HG03159 (cell line): ENCODE results near the gene CHIC2.
A peak's percentile ranks its signal among the peaks of the same experiment; 100 is the strongest.

Source experiments
- ATAC-seq: cut with Tn5 transposase; IDR thresholded peaks from one replicate; pipeline ENCODE4 v1.9.1; 2021; ENCODE audit warnings: mild to moderate bottlenecking, moderate library complexity; ENCODE audit not compliant: unreplicated experiment

The CHIC2 gene

DNA sequence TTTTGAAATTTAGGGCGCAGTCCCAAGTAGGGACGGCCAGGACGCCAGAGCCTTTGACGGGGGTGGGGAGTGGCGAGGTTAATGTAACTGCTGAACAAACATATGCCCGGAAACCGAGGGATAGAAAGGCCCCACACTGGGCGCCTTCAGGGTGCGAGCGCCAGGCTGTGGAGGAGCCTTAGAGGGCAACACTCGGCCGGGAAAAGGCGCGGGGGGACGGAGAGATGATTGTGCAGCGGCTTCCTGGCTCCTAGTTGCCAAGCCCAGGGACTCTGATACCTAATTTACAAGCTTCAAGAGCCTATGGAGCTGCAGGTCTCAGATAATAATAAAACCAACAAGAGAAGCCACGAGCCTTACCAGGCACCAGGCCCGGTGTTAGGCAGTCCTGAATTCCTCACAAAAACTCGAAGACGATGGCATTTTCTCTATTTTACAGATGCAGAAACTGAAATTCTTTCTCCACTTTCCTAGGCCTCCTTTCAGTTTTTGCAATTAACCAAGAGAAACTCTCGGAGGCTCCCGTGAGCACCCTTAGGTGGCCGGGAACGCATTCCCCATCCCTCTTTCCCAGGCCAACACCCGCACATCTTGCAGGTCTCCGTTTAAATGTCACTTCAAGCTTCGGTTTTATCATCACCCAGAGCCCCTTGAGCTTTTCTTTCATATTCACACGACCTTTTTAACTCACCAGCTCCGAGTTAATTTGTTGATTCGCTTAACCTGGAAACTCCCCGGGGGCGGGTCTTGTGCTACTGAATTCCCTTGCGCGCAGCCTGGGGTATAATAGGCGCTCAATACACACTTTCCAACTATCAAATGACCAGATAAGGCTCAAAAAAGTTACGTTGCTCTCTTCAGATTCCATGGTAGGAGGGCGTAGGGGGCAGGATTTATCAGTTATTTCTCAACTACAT is 29.2 kb upstream of the CHIC2 start:
- no peak for ATAC-seq

GRCh38 chr4:54092405-54093323 is 28.3 kb upstream of the CHIC2 start:
- no peak for ATAC-seq

GRCh38 chr4:54091637-54092404 is 27.4 kb upstream of the CHIC2 start:
- peak; percentile 58 for ATAC-seq

DNA sequence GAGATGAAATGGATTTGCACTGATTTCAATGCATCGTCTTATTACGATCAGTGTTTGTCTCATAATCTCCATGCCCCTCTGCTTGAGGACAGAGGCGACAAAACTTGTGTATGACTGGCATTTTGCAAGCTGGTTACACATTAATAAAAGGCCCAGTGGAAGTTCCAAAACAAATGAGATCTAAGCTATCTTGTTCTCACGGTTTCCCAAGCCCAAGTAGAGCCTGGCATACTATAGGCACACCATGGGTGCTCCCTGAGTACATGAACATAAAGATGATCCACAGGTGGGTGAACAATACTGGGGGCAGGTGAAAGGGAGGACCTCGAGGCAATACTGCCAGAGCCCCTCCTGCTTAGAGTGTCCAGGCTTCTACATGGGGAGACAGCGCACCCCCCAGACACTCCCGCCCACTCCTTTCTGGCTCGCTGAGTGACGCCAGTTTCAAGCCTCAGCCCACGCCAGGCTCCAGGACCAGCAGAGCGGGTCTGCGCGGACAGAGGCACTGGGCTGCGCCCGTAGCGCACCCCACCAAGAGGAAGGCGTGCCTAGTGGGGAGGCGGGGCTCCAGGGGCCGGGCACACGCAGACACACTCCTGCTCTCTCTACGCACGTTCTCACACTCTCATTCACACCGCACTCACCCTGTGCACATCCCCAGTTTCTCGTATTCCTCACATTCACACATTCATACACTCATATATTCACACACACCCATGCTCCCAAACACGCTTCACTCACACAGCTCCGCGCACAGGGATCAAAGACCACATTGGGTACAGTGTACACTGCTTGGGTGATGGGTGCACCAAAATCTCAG is 26.6 kb upstream of the CHIC2 start:
- ATAC-seq = peak; percentile 49

- no peak for ATAC-seq
Observed at GRCh38 chr4:54090404-54090803, 26.0 kb upstream of the CHIC2 start.

GRCh38 chr4:54089875-54090274 is 25.5 kb upstream of the CHIC2 start:
- no peak for ATAC-seq

DNA sequence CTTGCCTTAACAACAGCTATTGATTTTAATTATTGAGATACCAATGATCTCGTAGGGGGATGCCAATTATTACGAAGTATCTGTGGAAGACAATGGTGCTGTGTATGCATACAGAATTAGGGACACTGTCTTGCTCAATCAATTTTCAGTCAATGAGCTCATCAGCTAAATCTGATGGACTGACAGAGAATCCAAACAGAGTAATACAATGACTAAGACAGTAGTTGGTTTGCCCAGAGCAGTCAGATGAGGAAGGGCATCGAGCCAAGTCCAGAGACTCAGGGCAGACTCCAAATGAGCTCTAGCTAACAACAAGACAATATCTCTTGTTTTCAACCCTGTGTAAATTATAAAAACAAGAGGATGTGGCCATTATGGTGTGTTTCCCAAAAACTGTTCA is 20.9 kb upstream of the CHIC2 start:
- no peak for ATAC-seq

GRCh38 chr4:54082168-54082567 is 17.8 kb upstream of the CHIC2 start:
- no peak for ATAC-seq

DNA sequence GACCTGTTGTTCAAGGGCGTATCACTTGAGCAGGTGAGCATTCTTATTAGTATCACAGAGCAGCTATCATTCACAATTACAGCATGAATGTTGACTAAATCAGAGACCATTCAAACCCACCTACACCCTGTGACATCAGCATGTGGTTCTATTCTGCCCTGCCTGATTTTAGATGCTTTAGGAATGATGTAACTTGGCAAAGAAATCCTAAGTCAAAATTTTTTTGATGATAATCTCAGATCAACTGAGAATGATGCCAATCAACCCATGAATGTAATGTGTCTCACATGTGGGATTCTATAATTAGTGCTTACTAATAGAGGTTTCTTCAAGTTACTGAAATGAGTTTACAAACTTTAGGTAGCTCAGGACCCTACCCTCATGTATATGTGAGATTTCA is 13.4 kb upstream of the CHIC2 start:
- no peak for ATAC-seq

DNA sequence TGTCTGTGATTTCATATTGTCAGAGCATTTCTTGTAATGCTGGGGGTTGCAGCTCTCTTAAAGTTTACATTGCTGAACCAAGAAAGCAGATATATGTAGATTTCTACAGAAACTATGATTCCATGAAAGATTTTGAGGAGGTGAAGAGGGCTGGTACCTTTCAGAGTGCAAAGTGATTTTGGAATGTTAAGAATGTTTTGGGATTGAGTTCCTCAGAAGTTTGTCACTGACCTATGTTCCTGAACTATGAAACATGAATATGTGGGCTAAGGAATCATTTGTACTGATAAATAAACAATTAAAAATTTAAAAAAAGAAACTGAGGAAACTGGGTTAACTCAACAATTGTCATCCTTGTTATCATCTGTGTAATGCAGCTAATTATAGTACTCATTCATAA is 12.3 kb upstream of the CHIC2 start:
- ATAC-seq = no peak

DNA sequence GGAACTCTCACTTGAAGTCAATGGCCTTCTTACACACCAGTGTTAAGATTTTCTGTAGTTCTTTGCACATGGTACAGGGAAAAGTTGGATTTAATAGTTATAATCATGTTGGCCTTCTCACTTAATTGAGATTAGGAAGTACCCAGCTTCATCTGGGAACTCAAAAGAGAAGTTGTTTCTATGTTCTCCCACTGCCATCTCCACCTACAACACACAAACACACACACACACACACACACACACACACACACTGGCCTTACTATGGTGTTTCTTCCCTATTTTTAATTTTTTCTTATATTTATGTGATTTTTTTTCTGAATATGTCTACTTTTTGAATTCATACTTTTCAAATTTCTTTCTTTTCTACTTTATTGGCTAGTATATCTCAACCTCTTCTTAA is 10.0 kb upstream of the CHIC2 start:
- ATAC-seq = no peak

- no peak for ATAC-seq
Observed at GRCh38 chr4:54073271-54073880, 9.0 kb upstream of the CHIC2 start.

DNA sequence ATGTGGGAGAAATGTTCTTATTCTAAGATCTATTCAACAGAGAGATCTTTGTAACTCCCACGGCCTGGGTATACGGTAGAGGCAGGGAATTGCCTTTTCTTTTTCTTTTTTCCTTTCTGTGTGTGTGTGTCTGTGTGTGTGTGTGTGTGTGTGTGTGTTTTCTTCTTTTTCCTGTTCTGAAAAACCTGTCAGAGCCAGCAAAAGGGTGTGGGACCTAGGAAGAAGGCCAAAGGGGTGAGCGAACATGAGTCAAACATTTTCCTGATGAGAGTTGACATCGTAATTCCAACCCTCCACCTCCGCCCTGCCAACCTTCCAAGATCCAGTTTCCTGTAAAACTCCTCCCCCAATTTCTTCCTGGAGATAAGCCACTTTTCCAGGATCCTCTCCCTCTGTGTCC is 2.8 kb upstream of the CHIC2 start:
- ATAC-seq = no peak

DNA sequence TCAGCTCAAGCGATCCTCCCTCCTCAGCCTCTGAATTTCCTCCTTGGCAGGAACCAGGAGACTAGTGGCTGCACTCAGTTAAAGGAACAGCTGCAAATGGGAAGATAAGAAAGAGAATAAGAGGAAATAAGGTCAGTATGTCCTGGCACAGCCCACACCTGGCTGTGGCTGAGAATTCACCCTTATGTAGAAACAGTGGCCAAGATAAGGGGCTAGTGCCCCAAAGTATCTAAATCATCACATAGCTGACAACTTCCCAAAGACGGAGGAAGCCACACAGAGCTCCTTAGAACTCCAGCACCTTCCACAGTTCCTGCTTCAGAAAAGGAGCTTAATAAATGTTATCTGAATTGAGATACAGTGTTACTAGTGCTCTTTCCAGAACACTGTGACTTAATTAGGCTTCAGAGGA is 2.3 kb upstream of the CHIC2 start:
- ATAC-seq = no peak

DNA sequence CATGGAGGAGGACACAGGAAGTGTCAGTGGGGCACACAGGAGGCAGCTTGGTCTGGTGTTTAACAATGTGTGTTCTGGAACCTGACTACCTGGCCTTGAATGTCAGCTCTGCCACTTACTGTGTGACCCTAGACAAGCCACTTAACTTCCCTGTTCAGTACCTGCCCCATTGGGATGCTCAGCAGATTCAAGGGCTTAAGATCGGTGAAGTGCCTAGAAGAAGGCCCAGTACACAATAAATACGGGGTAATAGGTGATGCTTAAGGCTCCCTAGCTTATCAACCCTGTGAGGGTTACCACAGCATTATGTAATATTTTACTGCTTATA is 1.6 kb upstream of the CHIC2 start:
- ATAC-seq = no peak

GRCh38 chr4:54065282-54066087 is 1.1 kb upstream of the CHIC2 start:
- no peak for ATAC-seq

DNA sequence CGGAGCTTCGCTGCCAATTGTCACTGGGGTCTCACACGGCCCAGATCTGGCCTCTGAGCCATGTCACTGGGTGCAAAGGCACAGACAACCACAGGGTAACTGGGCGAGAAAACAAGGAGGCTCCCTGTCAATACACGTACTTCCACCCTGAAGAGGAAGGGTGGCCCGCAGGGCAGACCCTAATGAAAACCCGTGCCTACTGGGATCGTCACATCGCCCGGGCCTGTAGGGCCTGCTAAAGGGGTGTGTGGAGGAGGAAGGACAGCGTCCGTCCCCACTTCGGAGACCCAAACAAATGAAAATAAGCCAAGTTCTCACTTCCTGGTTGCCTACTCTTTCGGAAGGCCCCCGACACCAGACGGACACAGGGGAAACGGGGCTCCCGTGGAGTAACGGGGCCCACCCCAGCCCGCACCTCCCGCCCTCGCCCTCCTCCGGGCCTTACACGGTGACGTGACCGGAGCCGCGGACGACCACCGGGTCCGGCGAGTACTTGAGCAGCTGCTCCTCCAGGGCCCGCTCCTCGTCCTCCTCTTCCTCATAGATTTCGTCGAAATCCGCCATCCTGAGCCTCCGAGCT is 578 bp downstream of the CHIC2 start:
- ATAC-seq = peak; percentile 29

- no peak for ATAC-seq
Observed at GRCh38 chr4:54063229-54063628, 1.2 kb downstream of the CHIC2 start.

- no peak for ATAC-seq
Observed at GRCh38 chr4:54062392-54062791, 2.0 kb downstream of the CHIC2 start.
